ENCODE results near the gene TBC1D25.

- no peak for TF ChIP-seq NR3C1 (CRISPR knock-in tag; conservative IDR thresholded peaks at IDR 0.05; ENCODE audit: low read depth)
- TF ChIP-seq CTCF (IDR thresholded peaks at IDR 0.05), result no peak
- TF ChIP-seq IRF1 (CRISPR knock-in tag; IDR thresholded peaks at IDR 0.05), result no peak
- no peak for TF ChIP-seq MLX (CRISPR knock-in tag; IDR thresholded peaks at IDR 0.05)
- no peak for TF ChIP-seq RELA (CRISPR knock-in tag; IDR thresholded peaks at IDR 0.05; ENCODE audit: borderline replicate concordance)
- no peak for TF ChIP-seq MAX (CRISPR knock-in tag; IDR thresholded peaks at IDR 0.05)
- TF ChIP-seq USF2 (CRISPR knock-in tag; IDR thresholded peaks at IDR 0.05), result no peak
- no peak for TF ChIP-seq PRDM15 (CRISPR knock-in tag; IDR thresholded peaks at IDR 0.05)
- TF ChIP-seq SMAD4 (CRISPR knock-in tag; IDR thresholded peaks at IDR 0.05), result no peak
- no peak for TF ChIP-seq TP53 (CRISPR knock-in tag; IDR thresholded peaks at IDR 0.05)
- TF ChIP-seq STAT6 (CRISPR knock-in tag; conservative IDR thresholded peaks at IDR 0.05; ENCODE audit: low read depth), result no peak
- TF ChIP-seq ESRRA (CRISPR knock-in tag; IDR thresholded peaks at IDR 0.05; ENCODE audit: borderline replicate concordance), result no peak
- TF ChIP-seq NR1H2 (CRISPR knock-in tag; IDR thresholded peaks at IDR 0.05), result no peak
Measured at GRCh38 chrX:48505481-48505880, 34.0 kb upstream of the TBC1D25 start.

Measured in WTC11 (cell line).